CD14-positive monocyte (primary cell): ENCODE results near the gene SPTB. TPM values are rescaled to one million over a fixed set of nuclear protein-coding genes. Genes with fewer than 3 reads are reported as not detected.

Experiments
- DNase-seq, 3 donors: peaks; one replicate each; pipeline ENCODE4 v3.0.0-alpha.2; 2011 to 2022
- H2AFZ ChIP-seq: 2 replicates; pipeline ENCODE4 v1.6.0; 2012; ENCODE audit warnings: mild to moderate bottlenecking, low read depth, low read length, inconsistent platforms; ENCODE audit not compliant: insufficient read depth, poor library complexity, severe bottlenecking
- H3K27ac ChIP-seq, 2 donors: 1 replicate in 1 of 2; 2 replicates in 1 of 2; pipeline ENCODE4 v1.5.1; 2012 to 2013; ENCODE audit warnings: low read length in 2 of 2, control low read depth in 1 of 2, inconsistent platforms in 1 of 2, low read depth in 1 of 2, mild to moderate bottlenecking in 1 of 2
- H3K27me3 ChIP-seq, 2 donors: one replicate each; pipeline versions ENCODE4 v1.6.0 to v1.6.1; 2011 to 2013; ENCODE audit warnings: low read length in 2 of 2; ENCODE audit not compliant: control insufficient read depth in 2 of 2, insufficient read depth in 2 of 2
- H3K36me3 ChIP-seq, 2 donors: replicated peaks in 1 of 2; 1 replicate in 1 of 2; 2 replicates in 1 of 2; pipeline versions ENCODE4 v1.5.1 to v1.6.1; 2012 to 2013; ENCODE audit warnings: low read length in 2 of 2, control low read depth in 1 of 2, inconsistent platforms in 1 of 2, mild to moderate bottlenecking in 1 of 2; ENCODE audit not compliant: insufficient read depth in 2 of 2, control insufficient read depth in 1 of 2
- H3K4me1 ChIP-seq, 2 donors: 1 replicate in 1 of 2; 2 replicates in 1 of 2; pipeline versions ENCODE4 v1.5.1 to v1.6.1; 2012 to 2013; ENCODE audit warnings: low read length in 2 of 2, control low read depth in 1 of 2, inconsistent platforms in 1 of 2, mild to moderate bottlenecking in 1 of 2, moderate library complexity in 1 of 2; ENCODE audit not compliant: insufficient read depth in 2 of 2, control insufficient read depth in 1 of 2
- H3K4me2 ChIP-seq: replicated peaks from 2 replicates; pipeline ENCODE3; 2012; ENCODE audit warnings: low read length, moderate library complexity, mild to moderate bottlenecking; ENCODE audit not compliant: poor library complexity, severe bottlenecking; ENCODE audit errors: extremely low read depth
- H3K4me3 ChIP-seq, 3 experiments: fragments of 200-600 bp in 1 of 3; sonication (generic) in 1 of 3; replicated peaks in 1 of 3; 1 replicate in 2 of 3; 2 replicates in 1 of 3; pipeline ENCODE4 v1.5.1; 2011 to 2013; ENCODE audit warnings: low read length in 3 of 3, mild to moderate bottlenecking in 3 of 3, control low read depth in 2 of 3, low read depth in 2 of 3, inconsistent platforms in 1 of 3, moderate library complexity in 1 of 3
- H3K79me2 ChIP-seq: 2 replicates; pipeline ENCODE4 v1.6.0; 2012; ENCODE audit warnings: mild to moderate bottlenecking, control low read depth, inconsistent platforms, low read length, moderate library complexity; ENCODE audit not compliant: insufficient read depth
- H3K9ac ChIP-seq: 2 replicates; pipeline ENCODE4 v1.6.0; 2017; ENCODE audit warnings: low read length, mild to moderate bottlenecking; ENCODE audit not compliant: insufficient read depth, poor library complexity, severe bottlenecking
- H3K9me3 ChIP-seq, 2 donors: replicated peaks in 1 of 2; 1 replicate in 1 of 2; 2 replicates in 1 of 2; pipeline versions ENCODE4 v1.5.1 to v1.6.1; 2012 to 2013; ENCODE audit warnings: low read length in 2 of 2, control low read depth in 1 of 2; ENCODE audit not compliant: control insufficient read depth in 1 of 2, insufficient read depth in 1 of 2
- H4K20me1 ChIP-seq: 2 replicates; pipeline ENCODE4 v1.6.0; 2012; ENCODE audit warnings: mild to moderate bottlenecking, low read length, control low read depth, moderate library complexity; ENCODE audit not compliant: insufficient read depth
- H3K27ac Mint-ChIP-seq, 7 donors: one replicate each; pipeline ENCODE4 v1.8.0; 2020; ENCODE audit warnings: mild to moderate bottlenecking in 7 of 7, mixed read lengths in 7 of 7, moderate library complexity in 6 of 7, inconsistent platforms in 2 of 7
- H3K27me3 Mint-ChIP-seq, 3 donors: one replicate each; pipeline ENCODE4 v1.8.0; 2021 to 2022; ENCODE audit warnings: low read depth in 3 of 3, mild to moderate bottlenecking in 3 of 3, mixed read lengths in 3 of 3, moderate library complexity in 3 of 3, inconsistent platforms in 1 of 3
- H3K36me3 Mint-ChIP-seq, 2 donors: one replicate each; pipeline ENCODE4 v1.8.0; 2020; ENCODE audit warnings: mixed read lengths in 2 of 2, inconsistent platforms in 1 of 2, mild to moderate bottlenecking in 1 of 2
- H3K4me1 Mint-ChIP-seq: one replicate; pipeline ENCODE4 v1.8.0; 2020; ENCODE audit warnings: mild to moderate bottlenecking, mixed read lengths
- H3K4me3 Mint-ChIP-seq, 2 donors: one replicate each; pipeline ENCODE4 v1.8.0; 2020; ENCODE audit warnings: mild to moderate bottlenecking in 2 of 2, mixed read lengths in 2 of 2, moderate library complexity in 1 of 2
- H3K9me3 Mint-ChIP-seq, 7 donors: one replicate each; pipeline ENCODE4 v1.8.0; 2020 to 2022; ENCODE audit warnings: mixed read lengths in 7 of 7, mild to moderate bottlenecking in 6 of 7, moderate library complexity in 6 of 7, inconsistent platforms in 2 of 7
- CTCF ChIP-seq: fragments of 200-600 bp; IDR thresholded peaks from one replicate; pipeline ENCODE4 v1.8.0; 2022; ENCODE audit warnings: antibody characterized with exemption, mild to moderate bottlenecking
- WGBS: methylation state at CpG from one replicate; pipeline ENCODE4 v1.1.5; 2013; ENCODE audit warnings: missing lambda C conversion rate; ENCODE audit not compliant: insufficient coverage; 5-methylcytosine and 5-hydroxymethylcytosine counted together
- intact Hi-C, 2 donors: fragments of 100-400 bp; cut with micrococcal nuclease; formaldehyde crosslinking; loops; one replicate each; pipeline versions ENCODE4 v1.15.0 to v1.15.1; 2023
- polyA plus RNA-seq, 3 donors: library from polyadenylated mRNA; depleted of rRNA in 1 of 3; unstranded in 2 of 3; stranded (reverse) in 1 of 3; fragments of 300-500 nt in 2 of 3; fragments of >200 nt in 1 of 3; fragmentation: Illumina TruSeq in 2 of 3; gene quantifications; 1 replicate in 2 of 3; 2 replicates in 1 of 3; pipeline ENCODE4 v1.2.3, GENCODE V29; 2012 to 2021

Gene SPTB
- polyA plus RNA-seq, 3 donors = not detected

GRCh38 chr14:64730681-64731080 is 149.0 kb downstream of the SPTB start:
- no peak for DNase-seq
- no peak overlapping the region for H3K4me3 Mint-ChIP-seq

GRCh38 chr14:64730061-64730440 is 149.7 kb downstream of the SPTB start:
- Histone ChIP-seq H3K36me3 (peaks cover 54 to 66% of the 10 kb centered on the region in 2 donors), H3K9me3 (no peaks in the 10 kb centered on the region), H3K4me1 (no peaks in the 10 kb centered on the region), H4K20me1 (peaks cover 19% of the 10 kb centered on the region), H3K4me2 (no peak overlapping the region), H2AFZ (no peak overlapping the region), H3K27me3 (no peaks in the 10 kb centered on the region), H3K27ac (no peak overlapping the region), H3K4me3 (no peak overlapping the region), H3K9ac (no peak overlapping the region), H3K79me2 (no peaks in the 10 kb centered on the region)
- Mint-ChIP-seq H3K4me3 (no peak overlapping the region), H3K9me3 (no peaks in the 10 kb centered on the region), H3K27me3 (peaks cover 0 to 2% (median 2%) of the 10 kb centered on the region in 3 donors), H3K4me1 (peaks cover 4% of the 10 kb centered on the region), H3K27ac (peak overlapping the region in 5 of 7 donors; percentile 11 to 72 (median 51)), H3K36me3 (peaks cover 65 to 76% of the 10 kb centered on the region in 2 donors)
- no peak for TF ChIP-seq CTCF
- intact Hi-C loops = no loop called here
- WGBS = 100% methylated on average over 1 of the region's 1 CpG
- no peak for DNase-seq

More at GRCh38 chr14:64730681-64731080, 149.0 kb downstream of the SPTB start:
- peaks cover 54 to 66% of the 10 kb centered on the region in 2 donors for H3K36me3 ChIP-seq
- H3K27ac ChIP-seq = no peak overlapping the region
- H3K4me1 ChIP-seq = no peaks in the 10 kb centered on the region
- no peaks in the 10 kb centered on the region for H3K79me2 ChIP-seq
- H3K4me3 ChIP-seq = no peak overlapping the region
- H4K20me1 ChIP-seq = peaks cover 18% of the 10 kb centered on the region
- Mint-ChIP-seq H3K9me3 (no peaks in the 10 kb centered on the region), H3K36me3 (peaks cover 65 to 81% of the 10 kb centered on the region in 2 donors), H3K27me3 (peaks cover 0 to 2% (median 0%) of the 10 kb centered on the region in 3 donors), H3K27ac (peak overlapping the region in 1 of 7 donors; percentile 25), H3K4me1 (peaks cover 4% of the 10 kb centered on the region)
- no peaks in the 10 kb centered on the region for H3K9me3 ChIP-seq
- no peak overlapping the region for H2AFZ ChIP-seq
- 98% methylated on average over 8 of the region's 12 CpGs for WGBS
- no peaks in the 10 kb centered on the region for H3K27me3 ChIP-seq
- no peak for TF ChIP-seq CTCF
- intact Hi-C loops = no loop called here
- H3K4me2 ChIP-seq = no peak overlapping the region
- H3K9ac ChIP-seq = no peak overlapping the region
